Activated naive CD8-positive, alpha-beta T cell (primary cell): ENCODE results near the gene JPH3.

Experiments
- H3K27ac Mint-ChIP-seq: one replicate; pipeline ENCODE4 v1.8.0; 2021; ENCODE audit warnings: mixed read lengths
- H3K27me3 Mint-ChIP-seq: one replicate; pipeline ENCODE4 v1.8.0; 2021; ENCODE audit warnings: mixed read lengths
- H3K36me3 Mint-ChIP-seq: one replicate; pipeline ENCODE4 v1.8.0; 2021; ENCODE audit warnings: mixed read lengths
- H3K4me1 Mint-ChIP-seq: one replicate; pipeline ENCODE4 v1.8.0; 2021; ENCODE audit warnings: low read depth, mixed read lengths
- H3K4me3 Mint-ChIP-seq: one replicate; pipeline ENCODE4 v1.8.0; 2021; ENCODE audit warnings: mild to moderate bottlenecking, mixed read lengths
- H3K9me3 Mint-ChIP-seq: one replicate; pipeline ENCODE4 v1.8.0; 2021; ENCODE audit warnings: low read depth, mixed read lengths

JPH3 gene

GRCh38 chr16:87638736-87639135 lies 36.4 kb downstream of the JPH3 start:
- H3K27me3 Mint-ChIP-seq = no peaks in the 10 kb centered on the region
- H3K27ac Mint-ChIP-seq = no peak overlapping the region
- H3K9me3 Mint-ChIP-seq = no peaks in the 10 kb centered on the region
- no peaks in the 10 kb centered on the region for H3K36me3 Mint-ChIP-seq
- H3K4me3 Mint-ChIP-seq = no peak overlapping the region
- peaks cover 10% of the 10 kb centered on the region for H3K4me1 Mint-ChIP-seq

GRCh38 chr16:87641721-87642120 lies 39.4 kb downstream of the JPH3 start:
- H3K36me3 Mint-ChIP-seq = no peaks in the 10 kb centered on the region
- H3K9me3 Mint-ChIP-seq = no peaks in the 10 kb centered on the region
- no peaks in the 10 kb centered on the region for H3K27me3 Mint-ChIP-seq
- no peak overlapping the region for H3K27ac Mint-ChIP-seq
- no peak overlapping the region for H3K4me3 Mint-ChIP-seq
- no peaks in the 10 kb centered on the region for H3K4me1 Mint-ChIP-seq

- no peaks in the 10 kb centered on the region for H3K9me3 Mint-ChIP-seq
- H3K4me1 Mint-ChIP-seq = no peaks in the 10 kb centered on the region
- H3K27ac Mint-ChIP-seq = no peak overlapping the region
- no peaks in the 10 kb centered on the region for H3K36me3 Mint-ChIP-seq
- no peak overlapping the region for H3K4me3 Mint-ChIP-seq
- H3K27me3 Mint-ChIP-seq = no peaks in the 10 kb centered on the region
Observed at GRCh38 chr16:87642491-87642890, 40.2 kb downstream of the JPH3 start.

- H3K27me3 Mint-ChIP-seq = peaks cover 2% of the 10 kb centered on the region
- H3K27ac Mint-ChIP-seq = no peak overlapping the region
- no peaks in the 10 kb centered on the region for H3K36me3 Mint-ChIP-seq
- no peaks in the 10 kb centered on the region for H3K4me1 Mint-ChIP-seq
- H3K9me3 Mint-ChIP-seq = no peaks in the 10 kb centered on the region
- H3K4me3 Mint-ChIP-seq = no peak overlapping the region
Observed at GRCh38 chr16:87644186-87644585, 41.9 kb downstream of the JPH3 start.

- Mint-ChIP-seq H3K4me3 (no peak overlapping the region), H3K27me3 (peaks cover 2% of the 10 kb centered on the region), H3K27ac (no peak overlapping the region), H3K4me1 (no peaks in the 10 kb centered on the region), H3K9me3 (no peaks in the 10 kb centered on the region), H3K36me3 (no peaks in the 10 kb centered on the region)
Observed at GRCh38 chr16:87644596-87644995, 42.3 kb downstream of the JPH3 start.

- H3K4me1 Mint-ChIP-seq = no peaks in the 10 kb centered on the region
- H3K27ac Mint-ChIP-seq = no peak overlapping the region
- H3K36me3 Mint-ChIP-seq = no peaks in the 10 kb centered on the region
- peaks cover 2% of the 10 kb centered on the region for H3K27me3 Mint-ChIP-seq
- no peaks in the 10 kb centered on the region for H3K9me3 Mint-ChIP-seq
- no peak overlapping the region for H3K4me3 Mint-ChIP-seq
Observed at GRCh38 chr16:87645802-87646201, 43.5 kb downstream of the JPH3 start.

GRCh38 chr16:87647431-87648185 lies 45.3 kb downstream of the JPH3 start:
- no peak overlapping the region for H3K27ac Mint-ChIP-seq
- H3K9me3 Mint-ChIP-seq = no peaks in the 10 kb centered on the region
- H3K27me3 Mint-ChIP-seq = peaks cover 2% of the 10 kb centered on the region
- no peaks in the 10 kb centered on the region for H3K36me3 Mint-ChIP-seq
- H3K4me1 Mint-ChIP-seq = no peaks in the 10 kb centered on the region
- no peak overlapping the region for H3K4me3 Mint-ChIP-seq

GRCh38 chr16:87648236-87648635 lies 45.9 kb downstream of the JPH3 start:
- H3K27ac Mint-ChIP-seq = no peak overlapping the region
- no peaks in the 10 kb centered on the region for H3K4me1 Mint-ChIP-seq
- no peaks in the 10 kb centered on the region for H3K9me3 Mint-ChIP-seq
- H3K4me3 Mint-ChIP-seq = no peak overlapping the region
- peaks cover 2% of the 10 kb centered on the region for H3K27me3 Mint-ChIP-seq
- H3K36me3 Mint-ChIP-seq = no peaks in the 10 kb centered on the region

GRCh38 chr16:87648698-87649487 lies 46.6 kb downstream of the JPH3 start:
- H3K27me3 Mint-ChIP-seq = peaks cover 2% of the 10 kb centered on the region
- no peak overlapping the region for H3K4me3 Mint-ChIP-seq
- H3K36me3 Mint-ChIP-seq = no peaks in the 10 kb centered on the region
- no peak overlapping the region for H3K27ac Mint-ChIP-seq
- H3K4me1 Mint-ChIP-seq = no peaks in the 10 kb centered on the region
- no peaks in the 10 kb centered on the region for H3K9me3 Mint-ChIP-seq

GRCh38 chr16:87652386-87652785 lies 50.1 kb downstream of the JPH3 start:
- Mint-ChIP-seq H3K4me3 (no peak overlapping the region), H3K9me3 (no peaks in the 10 kb centered on the region), H3K4me1 (no peaks in the 10 kb centered on the region), H3K36me3 (no peaks in the 10 kb centered on the region), H3K27me3 (peaks cover 2% of the 10 kb centered on the region), H3K27ac (no peak overlapping the region)

- H3K27me3 Mint-ChIP-seq = peaks cover 2% of the 10 kb centered on the region
- no peaks in the 10 kb centered on the region for H3K9me3 Mint-ChIP-seq
- H3K27ac Mint-ChIP-seq = no peak overlapping the region
- no peaks in the 10 kb centered on the region for H3K36me3 Mint-ChIP-seq
- no peak overlapping the region for H3K4me3 Mint-ChIP-seq
- H3K4me1 Mint-ChIP-seq = no peaks in the 10 kb centered on the region
Observed at GRCh38 chr16:87652799-87653198, 50.5 kb downstream of the JPH3 start.

- H3K9me3 Mint-ChIP-seq = no peaks in the 10 kb centered on the region
- no peaks in the 10 kb centered on the region for H3K36me3 Mint-ChIP-seq
- no peaks in the 10 kb centered on the region for H3K4me1 Mint-ChIP-seq
- H3K27ac Mint-ChIP-seq = no peak overlapping the region
- H3K27me3 Mint-ChIP-seq = no peaks in the 10 kb centered on the region
- no peak overlapping the region for H3K4me3 Mint-ChIP-seq
Observed at GRCh38 chr16:87653234-87653633, 50.9 kb downstream of the JPH3 start.

- no peaks in the 10 kb centered on the region for H3K9me3 Mint-ChIP-seq
- no peaks in the 10 kb centered on the region for H3K27me3 Mint-ChIP-seq
- H3K4me1 Mint-ChIP-seq = no peaks in the 10 kb centered on the region
- H3K36me3 Mint-ChIP-seq = no peaks in the 10 kb centered on the region
- no peak overlapping the region for H3K27ac Mint-ChIP-seq
- no peak overlapping the region for H3K4me3 Mint-ChIP-seq
Observed at GRCh38 chr16:87654826-87655225, 52.5 kb downstream of the JPH3 start.

GRCh38 chr16:87656328-87656727 lies 54.0 kb downstream of the JPH3 start:
- no peak overlapping the region for H3K4me3 Mint-ChIP-seq
- no peaks in the 10 kb centered on the region for H3K9me3 Mint-ChIP-seq
- no peaks in the 10 kb centered on the region for H3K36me3 Mint-ChIP-seq
- H3K4me1 Mint-ChIP-seq = no peaks in the 10 kb centered on the region
- H3K27ac Mint-ChIP-seq = no peak overlapping the region
- peaks cover 3% of the 10 kb centered on the region for H3K27me3 Mint-ChIP-seq

- no peaks in the 10 kb centered on the region for H3K4me1 Mint-ChIP-seq
- H3K27me3 Mint-ChIP-seq = peaks cover 3% of the 10 kb centered on the region
- no peak overlapping the region for H3K4me3 Mint-ChIP-seq
- H3K36me3 Mint-ChIP-seq = no peaks in the 10 kb centered on the region
- no peaks in the 10 kb centered on the region for H3K9me3 Mint-ChIP-seq
- H3K27ac Mint-ChIP-seq = no peak overlapping the region
Observed at GRCh38 chr16:87657621-87658192, 55.4 kb downstream of the JPH3 start.
